Spleen (tissue), 11 donors: ENCODE measurements around the gene RALGAPA1. TPM values are rescaled to one million over a fixed set of nuclear protein-coding genes. Genes with fewer than 3 reads are reported as not detected.

Experiments
- DNase-seq: peaks from one replicate; pipeline ENCODE4 v3.0.0-alpha.2; 2020
- H3K27ac ChIP-seq, 8 donors: fragments of 200-600 bp; sonication (generic) in 7 of 8; 1 replicate in 4 of 8; 2 replicates in 4 of 8; pipeline versions ENCODE4 v1.5.0 to v1.8.0; 2016 to 2021; ENCODE audit warnings: inconsistent platforms in 4 of 8, mild to moderate bottlenecking in 4 of 8, moderate library complexity in 1 of 8
- H3K27me3 ChIP-seq, 7 donors: fragments of 200-600 bp; sonication (generic) in 6 of 7; replicated peaks in 1 of 7; 1 replicate in 4 of 7; 2 replicates in 3 of 7; pipeline versions ENCODE4 v1.5.0 to v1.8.0; 2016 to 2021; ENCODE audit warnings: inconsistent platforms in 3 of 7, mild to moderate bottlenecking in 1 of 7
- H3K36me3 ChIP-seq, 6 donors: fragments of 200-600 bp; sonication (generic) in 5 of 6; 1 replicate in 4 of 6; 2 replicates in 2 of 6; pipeline versions ENCODE4 v1.5.0 to v1.8.0; 2016 to 2021; ENCODE audit warnings: inconsistent platforms in 2 of 6
- H3K4me1 ChIP-seq, 6 donors: fragments of 200-600 bp; sonication (generic) in 5 of 6; 1 replicate in 3 of 6; 2 replicates in 3 of 6; pipeline versions ENCODE4 v1.5.0 to v1.8.0; 2016 to 2021; ENCODE audit warnings: inconsistent platforms in 3 of 6
- H3K4me3 ChIP-seq, 8 donors: fragments of 200-600 bp; sonication (generic) in 7 of 8; 1 replicate in 4 of 8; 2 replicates in 4 of 8; pipeline versions ENCODE4 v1.5.0 to v1.8.0; 2016 to 2021; ENCODE audit warnings: inconsistent platforms in 4 of 8, mild to moderate bottlenecking in 4 of 8, moderate library complexity in 2 of 8
- H3K9me3 ChIP-seq, 8 donors: fragments of 200-600 bp; sonication (generic) in 7 of 8; 1 replicate in 4 of 8; 2 replicates in 4 of 8; pipeline versions ENCODE4 v1.5.0 to v1.8.0; 2016 to 2021; ENCODE audit warnings: inconsistent platforms in 4 of 8
- CTCF ChIP-seq, 11 experiments: fragments of 200-600 bp in 7 of 11; fragments of 450-650 bp in 4 of 11; sonication (generic) in 4 of 11; IDR thresholded peaks in 8 of 11; conservative IDR thresholded peaks in 3 of 11; 1 replicate in 7 of 11; 2 replicates in 4 of 11; pipeline versions ENCODE4 v1.4.0 to v1.8.0; 2016 to 2021; ENCODE audit warnings: antibody characterized with exemption in 11 of 11, inconsistent platforms in 4 of 11, mild to moderate bottlenecking in 1 of 11
- POLR2A ChIP-seq, 3 donors: fragments of 450-650 bp; IDR thresholded peaks; one replicate each; pipeline ENCODE4 v1.5.1; 2017; ENCODE audit warnings: antibody characterized with exemption in 3 of 3, mild to moderate bottlenecking in 1 of 3
- POLR2AphosphoS5 ChIP-seq, 3 donors: sonication (generic); formaldehyde crosslinking; IDR thresholded peaks; one replicate each; pipeline ENCODE4 v1.5.1; 2017; ENCODE audit warnings: antibody characterized with exemption in 3 of 3
- WGBS, 5 donors: extraction: QIAGEN DNeasy Blood & Tissue Kit in 3 of 5; methylation state at CpG; one replicate each; pipeline versions ENCODE4 v1.1.5 to v1.1.7; 2013 to 2018; 5-methylcytosine and 5-hydroxymethylcytosine counted together
- intact Hi-C: fragments of 100-400 bp; cut with DNase I; formaldehyde crosslinking; loops from one replicate; pipeline ENCODE4 v1.15.0; 2023; ENCODE audit warnings: low total_unique reads
- polyA plus RNA-seq, 3 donors: library from polyadenylated mRNA; stranded (reverse); fragments of 200-250 nt; gene quantifications; one replicate each; pipeline ENCODE4 v1.2.1, GENCODE V29; 2013
- total RNA-seq, 7 donors: library from RNA; depleted of rRNA in 3 of 7; stranded (reverse); fragments of >200 nt in 3 of 7; fragmentation: NEBNext Ultra II Directional in 4 of 7; extraction: Animal tissue kit (Norgen Biotek cat#: 25700) in 4 of 7; gene quantifications; one replicate each; pipeline versions ENCODE4 v1.1.0 to v1.2.1, GENCODE V29; 2016 to 2021
- donor health status: healthy with polysubstance abuse.
- donor health status: DM: no; HTN: no; CAD: no; lungs with moderate emphysema.
- donor health status: DM: no; HTN: no; CAD: no.
- donor health status: Bipolar disorder and iron deficiency.
- donor health status: healthy.
- donor health status: DM: no; HTN: no; CAD: no.
- donor health status: DM: yes; HTN: yes; CAD: no.

The RALGAPA1 gene
- total and polyA plus RNA-seq, 10 donors: 9.7 to 76.0 (median 52.2) TPM

GRCh38 chr14:35761922-35762321 lies 47.2 kb downstream of the RALGAPA1 start:
- Histone ChIP-seq H3K27me3 (no peaks in the 10 kb centered on the region), H3K4me1 (no peaks in the 10 kb centered on the region), H3K9me3 (no peaks in the 10 kb centered on the region), H3K36me3 (peaks cover 0 to 70% (median 15%) of the 10 kb centered on the region in 6 donors), H3K4me3 (no peak overlapping the region), H3K27ac (no peak overlapping the region)
- no peak for DNase-seq
- intact Hi-C loops: no loop called here
- TF ChIP-seq POLR2AphosphoS5 (IDR thresholded peaks at IDR 0.05) (no peak), POLR2A (IDR thresholded peaks at IDR 0.05) (no peak)
- 93 to 96% (median 94%) methylated on average over 4 of the region's 4 CpGs for WGBS, 5 donors

GRCh38 chr14:35760143-35760542 lies 49.0 kb downstream of the RALGAPA1 start:
- no peaks in the 10 kb centered on the region for H3K27me3 ChIP-seq
- H3K4me3 ChIP-seq: no peak overlapping the region
- H3K4me1 ChIP-seq: no peaks in the 10 kb centered on the region
- TF ChIP-seq CTCF (IDR thresholded peaks at IDR 0.05 in 8 of 11, conservative IDR thresholded peaks at IDR 0.05 in 3 of 11): no peak
- TF ChIP-seq POLR2AphosphoS5 (IDR thresholded peaks at IDR 0.05): no peak
- no peak for TF ChIP-seq POLR2A (IDR thresholded peaks at IDR 0.05)
- no peak for DNase-seq
- WGBS, 5 donors: 98 to 100% (median 100%) methylated on average over 1 of the region's 1 CpG
- H3K9me3 ChIP-seq: no peaks in the 10 kb centered on the region
- intact Hi-C loops: no loop called here
- H3K27ac ChIP-seq: no peak overlapping the region
- H3K36me3 ChIP-seq: peaks cover 0 to 72% (median 24%) of the 10 kb centered on the region in 6 donors

- H3K9me3 ChIP-seq: no peaks in the 10 kb centered on the region
- H3K4me1 ChIP-seq: no peaks in the 10 kb centered on the region
- peaks cover 0 to 87% (median 29%) of the 10 kb centered on the region in 6 donors for H3K36me3 ChIP-seq
- H3K27ac ChIP-seq: no peak overlapping the region
- WGBS, 5 donors: 93 to 99% (median 95%) methylated on average over 3 of the region's 3 CpGs
- DNase-seq: no peak
- intact Hi-C loops: no loop called here
- TF ChIP-seq CTCF (IDR thresholded peaks at IDR 0.05 in 8 of 11, conservative IDR thresholded peaks at IDR 0.05 in 3 of 11) (no peak), POLR2AphosphoS5 (IDR thresholded peaks at IDR 0.05) (no peak), POLR2A (IDR thresholded peaks at IDR 0.05) (no peak)
- no peaks in the 10 kb centered on the region for H3K27me3 ChIP-seq
- H3K4me3 ChIP-seq: no peak overlapping the region
Observed at GRCh38 chr14:35758523-35759129, 50.5 kb downstream of the RALGAPA1 start.

- intact Hi-C loops: no loop called here
- Histone ChIP-seq H3K9me3 (no peaks in the 10 kb centered on the region), H3K4me1 (no peaks in the 10 kb centered on the region), H3K27ac (no peak overlapping the region), H3K36me3 (peaks cover 0 to 96% (median 38%) of the 10 kb centered on the region in 6 donors), H3K4me3 (no peak overlapping the region), H3K27me3 (no peaks in the 10 kb centered on the region)
- TF ChIP-seq POLR2A (IDR thresholded peaks at IDR 0.05): no peak
- TF ChIP-seq CTCF (IDR thresholded peaks at IDR 0.05 in 8 of 11, conservative IDR thresholded peaks at IDR 0.05 in 3 of 11): no peak
- TF ChIP-seq POLR2AphosphoS5 (IDR thresholded peaks at IDR 0.05): no peak
- DNase-seq: no peak
Observed at GRCh38 chr14:35754671-35755070, 54.4 kb downstream of the RALGAPA1 start.
